ENCODE data around the gene EDIL3. TPM values are rescaled to one million over a fixed set of nuclear protein-coding genes. Genes with fewer than 3 reads are reported as not detected.

The EDIL3 gene
- total and polyA plus RNA-seq, 10 of the 15 experiments (the other 5 are each of a cell fraction or from before 2014, with no cell fraction given): 0.01 to 0.62 (median 0.20) TPM

DNA sequence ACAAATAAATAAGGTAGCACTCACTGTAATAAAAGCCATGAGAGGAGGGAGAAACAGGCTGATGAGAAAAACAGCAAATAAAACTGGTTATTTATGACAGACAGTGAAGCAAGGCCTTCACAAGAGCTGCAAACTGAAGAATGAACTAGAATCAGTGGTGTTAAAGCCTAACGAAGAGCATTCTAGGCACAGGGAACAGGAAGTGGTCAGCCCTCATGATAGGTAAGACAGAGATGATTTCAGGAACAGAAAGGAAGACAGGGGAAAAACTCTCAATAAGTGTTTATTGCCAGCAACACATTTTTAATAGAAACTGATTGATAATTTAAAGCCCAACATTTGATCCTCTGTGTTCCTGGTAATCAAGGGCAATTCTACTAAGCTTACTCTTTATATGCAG lies 124.5 kb downstream of the EDIL3 start (continued):
- TF ChIP-seq, protein P1, sequence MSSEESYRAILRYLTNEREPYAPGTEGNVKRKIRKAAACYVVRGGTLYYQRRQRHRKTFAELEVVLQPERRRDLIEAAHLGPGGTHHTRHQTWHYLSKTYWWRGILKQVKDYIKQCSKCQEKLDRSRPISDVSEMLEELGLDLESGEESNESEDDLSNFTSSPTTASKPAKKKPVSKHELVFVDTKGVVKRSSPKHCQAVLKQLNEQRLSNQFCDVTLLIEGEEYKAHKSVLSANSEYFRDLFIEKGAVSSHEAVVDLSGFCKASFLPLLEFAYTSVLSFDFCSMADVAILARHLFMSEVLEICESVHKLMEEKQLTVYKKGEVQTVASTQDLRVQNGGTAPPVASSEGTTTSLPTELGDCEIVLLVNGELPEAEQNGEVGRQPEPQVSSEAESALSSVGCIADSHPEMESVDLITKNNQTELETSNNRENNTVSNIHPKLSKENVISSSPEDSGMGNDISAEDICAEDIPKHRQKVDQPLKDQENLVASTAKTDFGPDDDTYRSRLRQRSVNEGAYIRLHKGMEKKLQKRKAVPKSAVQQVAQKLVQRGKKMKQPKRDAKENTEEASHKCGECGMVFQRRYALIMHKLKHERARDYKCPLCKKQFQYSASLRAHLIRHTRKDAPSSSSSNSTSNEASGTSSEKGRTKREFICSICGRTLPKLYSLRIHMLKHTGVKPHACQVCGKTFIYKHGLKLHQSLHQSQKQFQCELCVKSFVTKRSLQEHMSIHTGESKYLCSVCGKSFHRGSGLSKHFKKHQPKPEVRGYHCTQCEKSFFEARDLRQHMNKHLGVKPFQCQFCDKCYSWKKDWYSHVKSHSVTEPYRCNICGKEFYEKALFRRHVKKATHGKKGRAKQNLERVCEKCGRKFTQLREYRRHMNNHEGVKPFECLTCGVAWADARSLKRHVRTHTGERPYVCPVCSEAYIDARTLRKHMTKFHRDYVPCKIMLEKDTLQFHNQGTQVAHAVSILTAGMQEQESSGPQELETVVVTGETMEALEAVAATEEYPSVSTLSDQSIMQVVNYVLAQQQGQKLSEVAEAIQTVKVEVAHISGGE (CRISPR knock-in tag; IDR thresholded peaks at IDR 0.05): no peak
- TF ChIP-seq PML (IDR thresholded peaks at IDR 0.05; ENCODE audit: low read length) (no peak), MTA2 (IDR thresholded peaks at IDR 0.05; ENCODE audit: low read depth) (peak; percentile 47; the same call in 1 of the 2 replicates), RCOR1 (conservative IDR thresholded peaks at IDR 0.05; ENCODE audit: low read depth, low read length) (no peak), EP300 (IDR thresholded peaks at IDR 0.05; ENCODE audit: borderline replicate concordance in 1 of 2, control insufficient read depth in 1 of 2, low read depth in 2 of 2, low read length in 2 of 2) (0 out of 4 replicates have a peak, but pooled peaks of 1 of the 2 experiments have one; percentile 22)

DNA sequence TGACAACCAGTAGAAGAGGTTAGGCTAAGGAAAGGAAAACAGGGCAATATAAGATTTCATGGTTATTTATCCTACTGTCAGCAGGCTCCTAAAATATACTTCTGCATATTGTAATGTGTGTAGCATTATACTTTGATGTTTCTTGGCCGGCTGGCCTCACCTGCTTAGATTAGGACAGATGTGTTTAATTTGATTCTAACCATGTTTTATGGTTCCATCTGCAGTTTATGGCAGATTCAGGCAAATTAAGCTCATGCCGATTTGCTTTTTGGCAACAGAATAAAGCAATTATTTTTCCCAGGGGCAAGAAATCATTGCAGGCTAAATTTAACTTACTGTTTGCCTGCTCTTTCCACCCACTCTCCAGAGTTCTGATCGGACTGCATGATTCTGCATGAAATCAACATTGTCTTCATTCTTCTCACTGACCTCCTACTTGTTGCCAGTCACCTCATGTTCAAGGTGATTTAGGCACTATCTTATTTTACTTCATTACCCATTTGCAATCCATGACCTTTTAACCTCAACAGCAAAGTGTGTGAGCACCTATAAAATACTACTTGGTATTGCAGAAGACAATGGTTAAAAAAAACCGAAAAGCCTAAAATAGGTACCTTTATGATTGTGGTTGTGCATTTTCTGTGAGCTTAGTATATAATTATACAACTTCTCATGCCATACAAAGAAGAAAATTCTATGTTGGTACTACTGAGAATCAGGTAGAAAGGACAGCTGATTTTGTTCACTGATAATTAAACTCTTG lies 125.2 kb downstream of the EDIL3 start:
- in situ Hi-C loops (cut with MboI) (loop anchor here (25.0 kb wide), 1 partner anchor 547 kb away; the partner anchor contains the start of gene HAPLN1), intact Hi-C loops (cut with micrococcal nuclease; ENCODE audit: unreplicated experiment) (loop anchor here (5.0 kb wide), 3 partner anchors 172 to 542 kb away; no protein-coding TSS in a partner anchor)
- POLR2A ChIA-PET: no interaction called here
- WGBS (ENCODE audit: insufficient coverage, insufficient replicate concordance, low lambda C conversion rate, missing lambda C conversion rate): 26% methylated on average over 4 of the region's 4 CpGs
- Histone ChIP-seq H3K4me3 (no peak overlapping the region), H3K9ac (ENCODE audit: control insufficient read depth, insufficient read depth, low read length) (no peak overlapping the region), H3K27ac (ENCODE audit: control insufficient read depth, insufficient read depth) (no peak overlapping the region), H3K4me1 (ENCODE audit: control insufficient read depth, insufficient read depth, low read length) (no peaks in the 10 kb centered on the region), H2AFZ (ENCODE audit: control insufficient read depth, low read depth, low read length) (no peak overlapping the region; the same call in 1 of the 2 replicates), H3K27me3 (replicated peaks in 1 of 2; ENCODE audit: control insufficient read depth in 2 of 2, insufficient read depth in 2 of 2, low read length in 1 of 2) (no peaks in the 10 kb centered on the region), H4K20me1 (ENCODE audit: control insufficient read depth, insufficient read depth) (no peaks in the 10 kb centered on the region), H3K4me2 (ENCODE audit: control insufficient read depth, insufficient read depth) (no peak overlapping the region), H3K79me2 (ENCODE audit: control insufficient read depth, insufficient read depth, low read length) (no peaks in the 10 kb centered on the region), H3K36me3 (ENCODE audit: control insufficient read depth in 2 of 2, insufficient read depth in 2 of 2, low read length in 1 of 2) (no peaks in the 10 kb centered on the region), H3K9me3 (replicated peaks; ENCODE audit: control insufficient read depth, insufficient read depth, low read length) (no peaks in the 10 kb centered on the region)
- SMC1A ChIA-PET (ENCODE audit: uncharacterized antibody, unreplicated experiment): interaction anchor here (1.2 to 1.5 kb wide), 2 partner anchors 13 to 23 kb away, joined by 3 read pairs; no protein-coding TSS in a partner anchor
- CTCF ChIA-PET: interaction anchor here (0.6 kb wide), 1 partner anchor 14 kb away, joined by 3 read pairs; no protein-coding TSS in a partner anchor
- no peak for ATAC-seq
- no peak for FAIRE-seq
- RAD21 ChIA-PET (ENCODE audit: unreplicated experiment): interaction anchor here (0.7 to 1.8 kb wide), 2 partner anchors 13 to 169 kb away, joined by 3 to 4 read pairs; no protein-coding TSS in a partner anchor
- DNase-seq (ENCODE audit: low read depth, low spot score): no peak
- TF ChIP-seq CREB1 (IDR thresholded peaks at IDR 0.05; ENCODE audit: low read depth): no peak
- TF ChIP-seq MEF2B (IDR thresholded peaks at IDR 0.05; ENCODE audit: partially characterized antibody, poor library complexity, severe bottlenecking): peak; percentile 64
- TF ChIP-seq RELA (IDR thresholded peaks at IDR 0.05; ENCODE audit: borderline replicate concordance, partially characterized antibody): no peak
- TF ChIP-seq, protein P2, sequence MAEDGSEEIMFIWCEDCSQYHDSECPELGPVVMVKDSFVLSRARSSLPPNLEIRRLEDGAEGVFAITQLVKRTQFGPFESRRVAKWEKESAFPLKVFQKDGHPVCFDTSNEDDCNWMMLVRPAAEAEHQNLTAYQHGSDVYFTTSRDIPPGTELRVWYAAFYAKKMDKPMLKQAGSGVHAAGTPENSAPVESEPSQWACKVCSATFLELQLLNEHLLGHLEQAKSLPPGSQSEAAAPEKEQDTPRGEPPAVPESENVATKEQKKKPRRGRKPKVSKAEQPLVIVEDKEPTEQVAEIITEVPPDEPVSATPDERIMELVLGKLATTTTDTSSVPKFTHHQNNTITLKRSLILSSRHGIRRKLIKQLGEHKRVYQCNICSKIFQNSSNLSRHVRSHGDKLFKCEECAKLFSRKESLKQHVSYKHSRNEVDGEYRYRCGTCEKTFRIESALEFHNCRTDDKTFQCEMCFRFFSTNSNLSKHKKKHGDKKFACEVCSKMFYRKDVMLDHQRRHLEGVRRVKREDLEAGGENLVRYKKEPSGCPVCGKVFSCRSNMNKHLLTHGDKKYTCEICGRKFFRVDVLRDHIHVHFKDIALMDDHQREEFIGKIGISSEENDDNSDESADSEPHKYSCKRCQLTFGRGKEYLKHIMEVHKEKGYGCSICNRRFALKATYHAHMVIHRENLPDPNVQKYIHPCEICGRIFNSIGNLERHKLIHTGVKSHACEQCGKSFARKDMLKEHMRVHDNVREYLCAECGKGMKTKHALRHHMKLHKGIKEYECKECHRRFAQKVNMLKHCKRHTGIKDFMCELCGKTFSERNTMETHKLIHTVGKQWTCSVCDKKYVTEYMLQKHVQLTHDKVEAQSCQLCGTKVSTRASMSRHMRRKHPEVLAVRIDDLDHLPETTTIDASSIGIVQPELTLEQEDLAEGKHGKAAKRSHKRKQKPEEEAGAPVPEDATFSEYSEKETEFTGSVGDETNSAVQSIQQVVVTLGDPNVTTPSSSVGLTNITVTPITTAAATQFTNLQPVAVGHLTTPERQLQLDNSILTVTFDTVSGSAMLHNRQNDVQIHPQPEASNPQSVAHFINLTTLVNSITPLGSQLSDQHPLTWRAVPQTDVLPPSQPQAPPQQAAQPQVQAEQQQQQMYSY (CRISPR knock-in tag; IDR thresholded peaks at IDR 0.05): no peak
- peak; percentile 63; the same call in 1 of the 2 replicates for TF ChIP-seq NR2F1 (conservative IDR thresholded peaks at IDR 0.05)
- no peak for TF ChIP-seq CHD1 (IDR thresholded peaks at IDR 0.05; ENCODE audit: low read depth, low read length)
- BruUV-seq (replicated peaks): no TSS peak
